Measurements from ENCODE around the gene ITPKB. TPM values are rescaled to one million over a fixed set of nuclear protein-coding genes. Genes with fewer than 3 reads are reported as not detected.
A peak's percentile ranks its signal among the peaks of the same experiment; 100 is the strongest.

ITPKB gene
- total and polyA plus RNA-seq, 4 donors, result 16.8 to 31.3 (median 25.3) TPM

- H3K4me3 ChIP-seq (ENCODE audit: low read depth, low read length), result no peak overlapping the region
- 62% methylated on average over 8 of the region's 13 CpGs for WGBS (ENCODE audit: insufficient coverage)
- peaks cover 88% of the 10 kb centered on the region for H3K4me1 ChIP-seq (ENCODE audit: control insufficient read depth, insufficient read depth, low read length)
Observed at GRCh38 chr1:226662642-226663326, 76.3 kb downstream of the ITPKB start.

GRCh38 chr1:226661965-226662364 is 77.1 kb downstream of the ITPKB start:
- H3K27ac ChIP-seq (ENCODE audit: low read depth, low read length), result peak overlapping the region; percentile 84
- no peaks in the 10 kb centered on the region for H3K9me3 ChIP-seq (ENCODE audit: control insufficient read depth, insufficient read depth, low read length)
- H3K36me3 ChIP-seq (ENCODE audit: control insufficient read depth, insufficient read depth, low read length), result peaks cover 6% of the 10 kb centered on the region
- no peak overlapping the region for H3K4me3 ChIP-seq (ENCODE audit: low read depth, low read length)
- WGBS (ENCODE audit: insufficient coverage), result 40% methylated on average over 1 of the region's 6 CpGs
- H3K27me3 ChIP-seq (ENCODE audit: control insufficient read depth, insufficient read depth, low read length), result no peaks in the 10 kb centered on the region
- peak in 2 of 6 donors; percentile 48 to 62 for DNase-seq (ENCODE audit: low read depth in 4 of 6, low spot score in 6 of 6)
- H3K4me1 ChIP-seq (ENCODE audit: control insufficient read depth, insufficient read depth, low read length), result peaks cover 86% of the 10 kb centered on the region

More at GRCh38 chr1:226662642-226663326, 76.3 kb downstream of the ITPKB start:
- Histone ChIP-seq H3K36me3 (ENCODE audit: control insufficient read depth, insufficient read depth, low read length) (peaks cover 6% of the 10 kb centered on the region), H3K27ac (ENCODE audit: low read depth, low read length) (peak overlapping the region; percentile 84), H3K27me3 (ENCODE audit: control insufficient read depth, insufficient read depth, low read length) (no peaks in the 10 kb centered on the region), H3K9me3 (ENCODE audit: control insufficient read depth, insufficient read depth, low read length) (no peaks in the 10 kb centered on the region)
- DNase-seq (ENCODE audit: low read depth in 4 of 6, low spot score in 6 of 6), result no peak

- H3K4me1 ChIP-seq (ENCODE audit: control insufficient read depth, insufficient read depth, low read length), result peaks cover 92% of the 10 kb centered on the region
Observed at GRCh38 chr1:226661271-226661670, 77.8 kb downstream of the ITPKB start.

GRCh38 chr1:226660410-226661182 is 78.5 kb downstream of the ITPKB start:
- Histone ChIP-seq H3K4me3 (ENCODE audit: low read depth, low read length) (no peak overlapping the region), H3K4me1 (ENCODE audit: control insufficient read depth, insufficient read depth, low read length) (peaks cover 92% of the 10 kb centered on the region), H3K27ac (ENCODE audit: low read depth, low read length) (peak overlapping the region; percentile 67), H3K36me3 (ENCODE audit: control insufficient read depth, insufficient read depth, low read length) (peaks cover 6% of the 10 kb centered on the region), H3K9me3 (ENCODE audit: control insufficient read depth, insufficient read depth, low read length) (no peaks in the 10 kb centered on the region), H3K27me3 (ENCODE audit: control insufficient read depth, insufficient read depth, low read length) (no peaks in the 10 kb centered on the region)
- no peak for DNase-seq (ENCODE audit: low read depth in 4 of 6, low spot score in 6 of 6)
- WGBS (ENCODE audit: insufficient coverage), result 79% methylated on average over 12 of the region's 17 CpGs

More at GRCh38 chr1:226661271-226661670, 77.8 kb downstream of the ITPKB start:
- Histone ChIP-seq H3K36me3 (ENCODE audit: control insufficient read depth, insufficient read depth, low read length) (peaks cover 6% of the 10 kb centered on the region), H3K4me3 (ENCODE audit: low read depth, low read length) (no peak overlapping the region), H3K27ac (ENCODE audit: low read depth, low read length) (peak overlapping the region; percentile 84), H3K27me3 (ENCODE audit: control insufficient read depth, insufficient read depth, low read length) (no peaks in the 10 kb centered on the region), H3K9me3 (ENCODE audit: control insufficient read depth, insufficient read depth, low read length) (no peaks in the 10 kb centered on the region)
- 100% methylated on average over 1 of the region's 2 CpGs for WGBS (ENCODE audit: insufficient coverage)
- no peak for DNase-seq (ENCODE audit: low read depth in 4 of 6, low spot score in 6 of 6)

- peaks cover 94% of the 10 kb centered on the region for H3K4me1 ChIP-seq (ENCODE audit: control insufficient read depth, insufficient read depth, low read length)
- no peak for DNase-seq (ENCODE audit: low read depth in 4 of 6, low spot score in 6 of 6)
- peak overlapping the region; percentile 67 for H3K27ac ChIP-seq (ENCODE audit: low read depth, low read length)
- no peak overlapping the region for H3K4me3 ChIP-seq (ENCODE audit: low read depth, low read length)
- no peaks in the 10 kb centered on the region for H3K27me3 ChIP-seq (ENCODE audit: control insufficient read depth, insufficient read depth, low read length)
- WGBS (ENCODE audit: insufficient coverage), result 90% methylated on average over 5 of the region's 5 CpGs
- H3K36me3 ChIP-seq (ENCODE audit: control insufficient read depth, insufficient read depth, low read length), result peaks cover 10% of the 10 kb centered on the region
- H3K9me3 ChIP-seq (ENCODE audit: control insufficient read depth, insufficient read depth, low read length), result no peaks in the 10 kb centered on the region
Observed at GRCh38 chr1:226659641-226660040, 79.4 kb downstream of the ITPKB start.

GRCh38 chr1:226659136-226659535 is 79.9 kb downstream of the ITPKB start:
- Histone ChIP-seq H3K27ac (ENCODE audit: low read depth, low read length) (no peak overlapping the region), H3K4me3 (ENCODE audit: low read depth, low read length) (no peak overlapping the region), H3K36me3 (ENCODE audit: control insufficient read depth, insufficient read depth, low read length) (peaks cover 10% of the 10 kb centered on the region), H3K27me3 (ENCODE audit: control insufficient read depth, insufficient read depth, low read length) (no peaks in the 10 kb centered on the region), H3K4me1 (ENCODE audit: control insufficient read depth, insufficient read depth, low read length) (peaks cover 94% of the 10 kb centered on the region), H3K9me3 (ENCODE audit: control insufficient read depth, insufficient read depth, low read length) (no peaks in the 10 kb centered on the region)
- DNase-seq (ENCODE audit: low read depth in 4 of 6, low spot score in 6 of 6), result no peak
- 94% methylated on average over 5 of the region's 5 CpGs for WGBS (ENCODE audit: insufficient coverage)

GRCh38 chr1:226658546-226659125 is 80.4 kb downstream of the ITPKB start:
- Histone ChIP-seq H3K9me3 (ENCODE audit: control insufficient read depth, insufficient read depth, low read length) (no peaks in the 10 kb centered on the region), H3K4me3 (ENCODE audit: low read depth, low read length) (no peak overlapping the region), H3K27me3 (ENCODE audit: control insufficient read depth, insufficient read depth, low read length) (no peaks in the 10 kb centered on the region), H3K27ac (ENCODE audit: low read depth, low read length) (peak overlapping the region; percentile 86), H3K36me3 (ENCODE audit: control insufficient read depth, insufficient read depth, low read length) (peaks cover 10% of the 10 kb centered on the region), H3K4me1 (ENCODE audit: control insufficient read depth, insufficient read depth, low read length) (peaks cover 94% of the 10 kb centered on the region)
- WGBS (ENCODE audit: insufficient coverage), result 93% methylated on average over 18 of the region's 22 CpGs
- DNase-seq (ENCODE audit: low read depth in 4 of 6, low spot score in 6 of 6), result no peak

GRCh38 chr1:226657895-226658545 is 81.1 kb downstream of the ITPKB start:
- no peaks in the 10 kb centered on the region for H3K9me3 ChIP-seq (ENCODE audit: control insufficient read depth, insufficient read depth, low read length)
- 25% methylated on average over 4 of the region's 10 CpGs for WGBS (ENCODE audit: insufficient coverage)
- peaks cover 10% of the 10 kb centered on the region for H3K36me3 ChIP-seq (ENCODE audit: control insufficient read depth, insufficient read depth, low read length)
- no peaks in the 10 kb centered on the region for H3K27me3 ChIP-seq (ENCODE audit: control insufficient read depth, insufficient read depth, low read length)
- no peak overlapping the region for H3K4me3 ChIP-seq (ENCODE audit: low read depth, low read length)
- peaks cover 92% of the 10 kb centered on the region for H3K4me1 ChIP-seq (ENCODE audit: control insufficient read depth, insufficient read depth, low read length)
- peak overlapping the region; percentile 86 for H3K27ac ChIP-seq (ENCODE audit: low read depth, low read length)
- DNase-seq (ENCODE audit: low read depth in 4 of 6, low spot score in 6 of 6), result peak in 4 of 6 donors; percentile 51 to 81 (median 68)

- Histone ChIP-seq H3K36me3 (ENCODE audit: control insufficient read depth, insufficient read depth, low read length) (peaks cover 10% of the 10 kb centered on the region), H3K27me3 (ENCODE audit: control insufficient read depth, insufficient read depth, low read length) (no peaks in the 10 kb centered on the region), H3K4me1 (ENCODE audit: control insufficient read depth, insufficient read depth, low read length) (peaks cover 83% of the 10 kb centered on the region), H3K4me3 (ENCODE audit: low read depth, low read length) (no peak overlapping the region), H3K27ac (ENCODE audit: low read depth, low read length) (peak overlapping the region; percentile 86), H3K9me3 (ENCODE audit: control insufficient read depth, insufficient read depth, low read length) (no peaks in the 10 kb centered on the region)
- WGBS (ENCODE audit: insufficient coverage), result 45% methylated on average over 7 of the region's 12 CpGs
- DNase-seq (ENCODE audit: low read depth in 4 of 6, low spot score in 6 of 6), result peak in 1 of 6 donors; percentile 57
Observed at GRCh38 chr1:226656601-226657277, 82.3 kb downstream of the ITPKB start.
